Parathyroid adenoma (tissue), 2 donors: ENCODE data around the gene ZBTB7A.

ENCODE experiments used
- H2AFZ ChIP-seq: fragments of 300-600 bp; sonication (generic); one replicate; pipeline ENCODE4 v1.7.0; 2017; ENCODE audit warnings: antibody characterized with exemption, mild to moderate bottlenecking
- H3K27ac ChIP-seq: fragments of 300-600 bp; sonication (generic); one replicate; pipeline ENCODE4 v1.7.0; 2017
- H3K27me3 ChIP-seq: fragments of 300-600 bp; sonication (generic); one replicate; pipeline ENCODE4 v1.7.0; 2017; ENCODE audit warnings: low read length; ENCODE audit not compliant: control insufficient read depth, insufficient read depth
- H3K36me3 ChIP-seq: fragments of 300-600 bp; sonication (generic); one replicate; pipeline ENCODE4 v1.7.0; 2017; ENCODE audit warnings: low read length; ENCODE audit not compliant: control insufficient read depth, insufficient read depth
- H3K4me1 ChIP-seq: fragments of 300-600 bp; sonication (generic); one replicate; pipeline ENCODE4 v1.7.0; 2017; ENCODE audit warnings: control low read depth
- H3K4me2 ChIP-seq: fragments of 300-600 bp; sonication (generic); one replicate; pipeline ENCODE4 v1.7.0; 2017; ENCODE audit warnings: low read length
- H3K4me3 ChIP-seq: fragments of 300-600 bp; sonication (generic); one replicate; pipeline ENCODE4 v1.7.0; 2017; ENCODE audit warnings: low read depth, low read length
- H3K79me2 ChIP-seq: fragments of 300-600 bp; sonication (generic); one replicate; pipeline ENCODE4 v1.7.0; 2017; ENCODE audit warnings: control low read depth
- H3K9ac ChIP-seq: fragments of 300-600 bp; sonication (generic); one replicate; pipeline ENCODE4 v1.7.0; 2017; ENCODE audit warnings: mild to moderate bottlenecking
- H3K9me3 ChIP-seq: fragments of 300-600 bp; sonication (generic); one replicate; pipeline ENCODE4 v1.7.0; 2017; ENCODE audit warnings: low read length; ENCODE audit not compliant: control insufficient read depth
- CTCF ChIP-seq: fragments of 300-600 bp; sonication (generic); IDR thresholded peaks from one replicate; pipeline ENCODE4 v1.7.0; 2017; ENCODE audit warnings: antibody characterized with exemption, mild to moderate bottlenecking
- donor health status: primary hyperparathyroidism.

The ZBTB7A gene

GRCh38 chr19:4113398-4114088, 46.8 kb upstream of the ZBTB7A start:
- no peak overlapping the region for H3K4me2 ChIP-seq
- no peaks in the 10 kb centered on the region for H3K36me3 ChIP-seq
- TF ChIP-seq CTCF: no peak
- no peaks in the 10 kb centered on the region for H3K4me1 ChIP-seq
- no peak overlapping the region for H3K4me3 ChIP-seq
- no peak overlapping the region for H3K27ac ChIP-seq
- H3K79me2 ChIP-seq: peaks cover 13% of the 10 kb centered on the region
- no peak overlapping the region for H3K9ac ChIP-seq
- no peak overlapping the region for H2AFZ ChIP-seq
- no peaks in the 10 kb centered on the region for H3K27me3 ChIP-seq
- H3K9me3 ChIP-seq: no peaks in the 10 kb centered on the region

DNA sequence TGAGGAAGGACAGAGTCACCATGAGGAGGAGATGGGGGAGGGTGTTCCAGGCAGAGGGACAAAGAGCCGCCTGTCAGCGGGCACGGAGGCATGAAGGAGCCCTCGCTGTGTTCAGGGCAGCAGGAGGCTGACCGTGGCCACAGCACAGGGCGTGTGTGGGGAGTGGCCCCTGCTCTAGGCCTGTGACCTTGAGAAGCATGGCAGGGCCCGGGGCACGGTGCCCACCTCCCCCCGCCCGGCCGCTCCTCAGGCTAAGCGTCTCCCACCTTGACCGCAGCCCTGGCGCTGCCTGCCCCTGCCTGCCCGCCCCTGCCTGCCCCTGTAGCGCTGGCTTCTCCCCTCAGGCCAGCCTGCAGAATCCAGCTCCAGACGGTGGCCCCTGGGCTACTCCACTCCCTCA, 45.7 kb upstream of the ZBTB7A start:
- Histone ChIP-seq H3K27me3 (no peaks in the 10 kb centered on the region), H3K4me3 (no peak overlapping the region), H3K9ac (no peak overlapping the region), H3K4me1 (no peaks in the 10 kb centered on the region), H2AFZ (no peak overlapping the region), H3K4me2 (no peak overlapping the region), H3K9me3 (no peaks in the 10 kb centered on the region), H3K79me2 (peaks cover 12% of the 10 kb centered on the region), H3K36me3 (no peaks in the 10 kb centered on the region), H3K27ac (no peak overlapping the region)
- TF ChIP-seq CTCF: no peak

GRCh38 chr19:4109626-4109945, 42.9 kb upstream of the ZBTB7A start:
- Histone ChIP-seq H3K27me3 (no peaks in the 10 kb centered on the region), H3K4me1 (no peaks in the 10 kb centered on the region), H3K9me3 (no peaks in the 10 kb centered on the region), H3K79me2 (peaks cover 15% of the 10 kb centered on the region), H3K4me3 (no peak overlapping the region), H3K36me3 (no peaks in the 10 kb centered on the region), H3K9ac (no peak overlapping the region), H3K4me2 (no peak overlapping the region), H3K27ac (no peak overlapping the region), H2AFZ (no peak overlapping the region)
- no peak for TF ChIP-seq CTCF

DNA sequence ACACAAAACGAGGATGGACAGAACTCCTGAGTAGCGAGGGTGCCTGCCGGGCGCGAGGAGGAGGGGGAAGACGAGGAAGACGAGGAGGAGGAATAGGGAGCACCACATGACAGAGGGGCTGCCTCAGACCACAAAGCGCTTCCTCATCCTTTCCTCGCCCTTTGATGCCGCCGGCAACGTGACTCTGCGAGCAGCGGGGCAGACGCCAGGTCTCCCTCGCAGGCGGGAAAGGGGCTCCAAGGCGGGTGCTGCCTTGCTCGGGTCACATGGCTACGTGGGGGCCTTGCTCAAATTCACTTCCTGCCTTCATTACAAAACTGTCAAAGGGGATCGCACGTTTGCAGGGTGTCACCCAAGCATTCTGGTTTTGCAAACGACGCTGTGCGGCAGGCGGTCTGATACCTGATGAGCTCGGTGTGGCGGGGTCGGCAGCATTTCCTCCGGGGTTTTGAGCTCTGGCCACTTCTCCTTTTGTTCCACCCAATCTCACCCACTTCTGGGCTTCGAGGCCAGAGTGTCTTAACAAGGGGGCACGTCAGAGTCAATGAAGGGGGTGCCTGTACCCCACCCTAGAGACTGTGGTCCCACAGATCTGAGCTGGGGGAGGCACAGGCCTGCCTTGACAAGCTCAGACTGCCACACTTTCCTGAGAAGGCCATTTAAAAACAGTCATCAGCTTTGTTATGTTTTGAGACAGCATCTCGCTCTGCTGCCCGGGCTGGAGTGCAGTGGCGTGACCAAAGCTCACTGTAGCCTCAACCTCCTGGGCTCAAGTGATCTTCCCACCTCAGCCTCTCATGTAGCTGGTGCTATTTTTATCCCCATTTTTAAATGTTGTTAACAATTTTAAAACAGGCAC, 42.3 kb upstream of the ZBTB7A start:
- Histone ChIP-seq H3K4me2 (no peak overlapping the region), H2AFZ (no peak overlapping the region), H3K27me3 (no peaks in the 10 kb centered on the region), H3K27ac (no peak overlapping the region), H3K4me1 (no peaks in the 10 kb centered on the region), H3K36me3 (no peaks in the 10 kb centered on the region), H3K4me3 (no peak overlapping the region), H3K9ac (no peak overlapping the region), H3K9me3 (no peaks in the 10 kb centered on the region), H3K79me2 (peaks cover 15% of the 10 kb centered on the region)
- TF ChIP-seq CTCF: no peak
